ENCODE measurements around the gene IFI27L1. TPM values are rescaled to one million over a fixed set of nuclear protein-coding genes. Genes with fewer than 3 reads are reported as not detected.

IFI27L1 gene
- polyA plus RNA-seq, 1 experiment: 12.5 TPM

GRCh38 chr14:94041551-94042346, 39.4 kb upstream of the IFI27L1 start:
- POLR2A ChIA-PET: no interaction called here
- Histone ChIP-seq H3K4me3 (ENCODE audit: low read depth, low read length) (no peak overlapping the region), H3K27me3 (ENCODE audit: control insufficient read depth, insufficient read depth, low read length) (no peaks in the 10 kb centered on the region), H3K9me3 (ENCODE audit: control insufficient read depth, insufficient read depth, low read length) (no peaks in the 10 kb centered on the region; the same call in 1 of the 2 replicates), H3K27ac (ENCODE audit: low read depth, low read length) (no peak overlapping the region)
- no peak for TF ChIP-seq CTCF (IDR thresholded peaks at IDR 0.05; ENCODE audit: low read depth, low read length)
- CTCF ChIA-PET: interaction anchor here (0.6 to 3.0 kb wide), 4 partner anchors 90 to 386 kb away, joined by 3 to 11 read pairs (median 7); no protein-coding TSS in a partner anchor
- DNase-seq (ENCODE audit: low read depth, low spot score): peak; percentile 46

- no peak for DNase-seq (ENCODE audit: low read depth, low spot score)
- ChIA-PET POLR2A (no interaction called here), CTCF (interaction anchor here (1.0 to 3.0 kb wide), 3 partner anchors 89 to 138 kb away, joined by 3 to 11 read pairs (median 10); no protein-coding TSS in a partner anchor)
- Histone ChIP-seq H3K27me3 (ENCODE audit: control insufficient read depth, insufficient read depth, low read length) (no peaks in the 10 kb centered on the region), H3K4me3 (ENCODE audit: low read depth, low read length) (no peak overlapping the region), H3K9me3 (ENCODE audit: control insufficient read depth, insufficient read depth, low read length) (no peaks in the 10 kb centered on the region; the same call in 1 of the 2 replicates), H3K27ac (ENCODE audit: low read depth, low read length) (no peak overlapping the region)
- TF ChIP-seq CTCF (IDR thresholded peaks at IDR 0.05; ENCODE audit: low read depth, low read length): no peak
Measured at GRCh38 chr14:94042433-94043091, 38.5 kb upstream of the IFI27L1 start.

GRCh38 chr14:94043111-94043755, 37.9 kb upstream of the IFI27L1 start:
- CTCF ChIA-PET: interaction anchor here (1.0 to 3.0 kb wide), 2 partner anchors 93 to 137 kb away, joined by 3 to 11 read pairs; no protein-coding TSS in a partner anchor
- DNase-seq (ENCODE audit: low read depth, low spot score): no peak

GRCh38 chr14:94043756-94044475, 37.2 kb upstream of the IFI27L1 start:
- Histone ChIP-seq H3K4me3 (ENCODE audit: low read depth, low read length) (no peak overlapping the region), H3K9me3 (ENCODE audit: control insufficient read depth, insufficient read depth, low read length) (no peaks in the 10 kb centered on the region; the same call in 1 of the 2 replicates), H3K27ac (ENCODE audit: low read depth, low read length) (no peak overlapping the region), H3K27me3 (ENCODE audit: control insufficient read depth, insufficient read depth, low read length) (no peaks in the 10 kb centered on the region)
- ChIA-PET CTCF (interaction anchor here (3.0 kb wide), 1 partner anchor 93 kb away, joined by 11 read pairs; no protein-coding TSS in a partner anchor), POLR2A (no interaction called here)
- TF ChIP-seq CTCF (IDR thresholded peaks at IDR 0.05; ENCODE audit: low read depth, low read length): no peak
- DNase-seq (ENCODE audit: low read depth, low spot score): no peak

More at GRCh38 chr14:94043111-94043755, 37.9 kb upstream of the IFI27L1 start:
- POLR2A ChIA-PET: no interaction called here
- Histone ChIP-seq H3K9me3 (ENCODE audit: control insufficient read depth, insufficient read depth, low read length) (no peaks in the 10 kb centered on the region; the same call in 1 of the 2 replicates), H3K27ac (ENCODE audit: low read depth, low read length) (no peak overlapping the region), H3K27me3 (ENCODE audit: control insufficient read depth, insufficient read depth, low read length) (no peaks in the 10 kb centered on the region), H3K4me3 (ENCODE audit: low read depth, low read length) (no peak overlapping the region)
- no peak for TF ChIP-seq CTCF (IDR thresholded peaks at IDR 0.05; ENCODE audit: low read depth, low read length)

Data from AG04450 (cell line).